HCT116 (cell line): ENCODE data around the gene ZNF581. TPM values are rescaled to one million over a fixed set of nuclear protein-coding genes. Genes with fewer than 3 reads are reported as not detected.
A peak's percentile ranks its signal among the peaks of the same experiment; 100 is the strongest.

Source experiments
- ATAC-seq: fragments of 200-7000 bp; cut with Tn5 transposase; 2 replicates; pipeline ENCODE4 v1.9.1; 2020; ENCODE audit warnings: mild to moderate bottlenecking, moderate library complexity
- BruUV-seq: library from RNA; stranded (reverse); fragments of 400-500 nt; replicated peaks from 2 replicates; lab custom pipeline; 2021; lab: Mats Ljungman, UMichigan
- CTCF ChIA-PET: fragments of 300-600 bp; sonication (Branson Sonifier 250); formaldehyde crosslinking; loops from one replicate; lab custom pipeline; 2021; ENCODE audit warnings: antibody characterized with exemption; lab: Charles Lee
- POLR2A ChIA-PET: fragments of 300-600, 350-600 bp; sonication (Branson Sonifier 250); formaldehyde crosslinking; loops from one replicate; lab custom pipeline; 2021; ENCODE audit warnings: antibody characterized with exemption; lab: Charles Lee
- RAD21 ChIA-PET, 2 experiments: fragments of 300-600 bp; sonication (Branson Sonifier 250); formaldehyde crosslinking; loops; one replicate each; lab custom pipeline; 2023; ENCODE audit warnings: low total read pairs in 2 of 2; ENCODE audit not compliant: uncharacterized antibody in 2 of 2, unreplicated experiment in 2 of 2, low non-redundant PET in 1 of 2; lab: Charles Lee
- DNase-seq: peaks from one replicate; pipeline ENCODE4 v3.0.0-alpha.2; 2010; ENCODE audit warnings: low read depth, low spot score
- H2AFZ ChIP-seq: fragments of 200-600 bp; shearing (Covaris generic), sonication (generic); 2 replicates; pipeline ENCODE4 v1.6.1; 2017; ENCODE audit warnings: low read depth, mixed run types, mixed read lengths, antibody characterized with exemption, low read length; ENCODE audit not compliant: poor library complexity, severe bottlenecking
- H3K27ac ChIP-seq: 2 replicates; pipeline ENCODE4 v1.5.1; 2012; ENCODE audit warnings: low read depth, low read length
- H3K27me3 ChIP-seq: fragments of 200-600 bp; sonication (generic); 2 replicates; pipeline ENCODE4 v1.6.1; 2016; ENCODE audit warnings: mixed run types, low read length, mixed read lengths; ENCODE audit not compliant: insufficient read depth
- H3K36me3 ChIP-seq, 2 experiments: fragments of 200-500 bp in 1 of 2; fragments of 200-600 bp in 1 of 2; sonication (Bioruptor generic) in 1 of 2; sonication (generic) in 1 of 2; 2 replicates each; pipeline versions ENCODE4 v1.5.1 to v1.6.1; 2014 to 2016; ENCODE audit warnings: low read length in 2 of 2, inconsistent platforms in 1 of 2, mixed read lengths in 1 of 2, mixed run types in 1 of 2; ENCODE audit not compliant: insufficient read depth in 2 of 2, control insufficient read depth in 1 of 2
- H3K4me1 ChIP-seq, 2 experiments: fragments of 200-600 bp in 1 of 2; sonication (generic) in 1 of 2; 2 replicates each; pipeline versions ENCODE4 v1.5.1 to v1.6.1; 2012 to 2017; ENCODE audit warnings: low read length in 2 of 2, inconsistent platforms in 1 of 2, mild to moderate bottlenecking in 1 of 2, mixed read lengths in 1 of 2, mixed run types in 1 of 2, moderate library complexity in 1 of 2; ENCODE audit not compliant: insufficient read depth in 2 of 2, control insufficient read depth in 1 of 2
- H3K4me2 ChIP-seq: fragments of 200-600 bp; sonication (generic); 2 replicates; pipeline ENCODE4 v1.6.1; 2017; ENCODE audit warnings: mixed run types, low read length, mixed read lengths
- H3K4me3 ChIP-seq, 2 experiments: fragments of 200-600 bp in 1 of 2; sonication (generic) in 1 of 2; replicated peaks in 1 of 2; 2 replicates each; pipeline ENCODE4 v1.5.1; 2011 to 2016; ENCODE audit warnings: low read length in 2 of 2, control low read depth in 1 of 2, low read depth in 1 of 2, mild to moderate bottlenecking in 1 of 2, mixed read lengths in 1 of 2, mixed run types in 1 of 2
- H3K79me2 ChIP-seq: fragments of 200-600 bp; sonication (generic); 2 replicates; pipeline ENCODE4 v1.6.1; 2017; ENCODE audit warnings: mild to moderate bottlenecking, mixed run types, low read length, moderate library complexity, mixed read lengths; ENCODE audit not compliant: insufficient read depth
- H3K9ac ChIP-seq: fragments of 200-600 bp; sonication (generic); 2 replicates; pipeline ENCODE4 v1.6.1; 2016; ENCODE audit warnings: low read length, mixed read lengths
- H3K9me2 ChIP-seq: fragments of 200-600 bp; sonication (generic), shearing (Covaris generic); 2 replicates; pipeline ENCODE4 v1.6.1; 2017; ENCODE audit warnings: mixed run types, mild to moderate bottlenecking, moderate library complexity; ENCODE audit not compliant: insufficient read depth
- H3K9me3 ChIP-seq, 2 experiments: fragments of 200-500 bp in 1 of 2; fragments of 200-600 bp in 1 of 2; sonication (Bioruptor generic) in 1 of 2; sonication (generic) in 1 of 2; 2 replicates each; pipeline ENCODE4 v1.6.1; 2014 to 2017; ENCODE audit warnings: low read length in 2 of 2, mixed read lengths in 2 of 2, inconsistent platforms in 1 of 2, low read depth in 1 of 2, mild to moderate bottlenecking in 1 of 2, mixed run types in 1 of 2, moderate library complexity in 1 of 2; ENCODE audit not compliant: control insufficient read depth in 1 of 2, insufficient read depth in 1 of 2
- H4K20me1 ChIP-seq: fragments of 200-600 bp; sonication (generic), shearing (Covaris generic); 2 replicates; pipeline ENCODE4 v1.6.1; 2017; ENCODE audit warnings: mixed run types, mild to moderate bottlenecking, moderate library complexity; ENCODE audit not compliant: insufficient read depth
- REST ChIP-seq: IDR thresholded peaks from 2 replicates; pipeline ENCODE4 v1.6.1; 2012; ENCODE audit warnings: low read depth
- YY1 ChIP-seq: IDR thresholded peaks from 2 replicates; pipeline ENCODE4 v1.6.1; 2011; ENCODE audit warnings: low read length, low read depth, moderate library complexity, mild to moderate bottlenecking; ENCODE audit not compliant: insufficient replicate concordance; ENCODE audit errors: extremely low read depth
- ZFX ChIP-seq: fragments of 450-650 bp; IDR thresholded peaks from 2 replicates; pipeline ENCODE4 v1.6.1; 2017
- intact Hi-C: fragments of 100-400 bp; cut with micrococcal nuclease; formaldehyde crosslinking; loops from 2 replicates; pipeline ENCODE4 v1.10.0; 2022
- total RNA-seq: library from RNA; stranded (reverse); gene quantifications from one replicate; pipeline ENCODE4 v1.2.1, GENCODE V29; 2021; ENCODE audit not compliant: unreplicated experiment

Gene ZNF581
- total RNA-seq, 1 experiment from 2014 or later, result 44.4 TPM

DNA sequence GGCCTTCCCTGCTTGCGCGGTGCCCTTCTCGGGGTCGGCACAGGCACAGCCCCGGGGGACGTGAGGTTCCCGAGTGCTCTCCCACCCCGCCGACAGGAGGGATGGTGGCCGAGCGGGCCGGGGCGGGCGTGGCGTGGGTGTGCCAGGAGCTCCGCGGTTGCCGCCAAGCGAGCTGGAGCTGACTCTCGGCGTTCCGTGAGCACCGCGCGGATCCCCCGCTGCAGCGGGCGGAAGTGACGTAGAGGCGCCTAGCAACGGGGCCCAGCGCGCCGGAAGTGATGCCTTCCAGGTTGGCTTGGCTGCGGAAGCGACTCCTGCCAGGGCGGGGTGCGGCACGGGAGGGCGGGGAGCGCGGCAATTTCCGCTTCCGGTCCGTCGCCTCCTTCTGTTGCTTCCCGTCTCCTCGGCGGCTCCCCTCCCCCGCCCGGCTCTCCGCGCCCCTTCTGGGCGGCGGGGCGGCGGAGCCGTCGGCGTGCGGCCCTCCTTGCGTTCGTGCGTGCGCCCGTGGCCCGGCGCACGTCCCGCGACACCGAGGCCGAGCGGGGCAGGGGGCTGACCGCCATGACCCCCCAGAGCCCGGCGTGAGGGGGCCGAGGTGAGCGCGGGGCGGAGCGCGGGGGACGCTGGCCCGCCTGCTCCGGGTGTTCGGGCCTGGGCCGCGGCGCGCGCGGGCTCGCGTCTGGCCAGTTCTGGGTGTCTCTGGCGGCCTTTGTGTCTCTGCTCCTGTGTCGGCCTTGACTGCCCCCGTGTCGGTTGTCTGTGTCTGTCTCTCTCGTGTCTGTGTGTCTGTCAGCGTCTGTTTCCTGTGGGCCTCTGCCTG is 31.6 kb downstream of the ZNF581 start, which contains the start of gene EPN1 (continued):
- no peak for TF ChIP-seq REST
- TF ChIP-seq ZFX, result peak; percentile 87; the same call in 1 of the 2 replicates

GRCh38 chr19:55675661-55676354 is 32.4 kb downstream of the ZNF581 start:
- no peak for TF ChIP-seq YY1
- H3K9ac ChIP-seq, result peak overlapping the region; percentile 84
- peak overlapping the region; percentile 91 for H3K27ac ChIP-seq
- POLR2A ChIA-PET, result no interaction called here
- DNase-seq (no peak), ATAC-seq (peak; percentile 1; the same call in 1 of the 2 replicates)
- no peaks in the 10 kb centered on the region for H3K9me3 ChIP-seq
- H4K20me1 ChIP-seq, result 0 out of 2 replicates have a peak, but pooled peaks cover 8% of the 10 kb centered on the region
- TSS peak; percentile 51 for BruUV-seq
- H3K4me2 ChIP-seq, result peak overlapping the region; percentile 77
- no peaks in the 10 kb centered on the region for H3K27me3 ChIP-seq
- no peaks in the 10 kb centered on the region for H3K9me2 ChIP-seq
- CTCF ChIA-PET, result no interaction called here
- intact Hi-C loops, result no loop called here
- H3K36me3 ChIP-seq, result peaks cover 12 to 23% of the 10 kb centered on the region in 2 experiments; a peak in 3 of 4 replicates
- H3K4me1 ChIP-seq, result peaks cover 11 to 44% of the 10 kb centered on the region in 2 experiments
- H3K4me3 ChIP-seq, result peak overlapping the region; percentile 83 to 94
- H2AFZ ChIP-seq, result no peak overlapping the region
- RAD21 ChIA-PET, result no interaction called here
- H3K79me2 ChIP-seq, result peaks cover 92% of the 10 kb centered on the region
